Measurements from ENCODE around the gene FAM156A.
"Not testable (repeated sequence)": the region's sequence is repeated elsewhere in the genome, so short reads cannot be mapped to it uniquely, and the experiment has no call there.

The FAM156A gene

DNA sequence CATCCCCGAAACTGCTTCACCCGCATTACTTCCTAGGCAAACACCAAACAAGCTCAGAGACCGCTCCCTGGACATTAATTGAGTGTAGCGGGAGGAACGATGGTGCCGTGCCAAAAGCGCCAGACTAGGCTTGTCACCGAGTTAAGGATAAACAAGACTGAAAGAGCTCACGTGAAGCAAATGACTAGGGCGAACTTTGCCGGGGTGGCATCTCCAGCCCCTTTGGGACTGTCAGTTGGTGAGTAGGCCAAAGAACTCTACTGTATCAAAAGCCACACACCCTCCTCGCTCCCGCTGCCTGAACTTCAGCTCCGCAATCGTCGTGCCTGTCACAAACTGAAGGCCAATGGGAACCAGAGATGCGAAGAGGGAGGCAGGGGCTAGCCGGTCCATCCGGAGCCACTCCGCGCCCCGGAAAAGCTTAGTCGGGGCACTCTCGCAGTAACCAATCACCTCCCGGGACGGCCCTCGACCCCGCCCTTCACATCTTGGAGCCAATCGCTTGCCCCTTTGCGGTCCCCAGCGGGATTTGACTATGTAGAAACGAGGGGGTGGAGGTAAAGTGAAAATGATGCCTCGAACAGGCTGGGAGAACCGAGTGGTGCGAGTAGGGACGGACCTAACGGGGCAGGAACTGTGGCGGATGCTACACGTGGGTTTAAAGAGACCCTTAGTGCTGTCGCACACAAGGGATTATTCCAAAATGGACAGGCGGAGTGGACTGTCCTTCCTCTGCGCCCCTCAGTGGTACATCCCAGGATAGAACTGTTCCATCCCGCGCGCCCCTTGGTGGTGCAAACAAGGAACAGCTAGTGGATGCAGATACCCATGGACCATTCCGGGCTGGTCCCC lies 37.0 kb upstream of the FAM156A start:
- TF ChIP-seq POLR2AphosphoS5 (IDR thresholded peaks at IDR 0.05; ENCODE audit: borderline replicate concordance, low read depth, low read length) (peak; percentile 57), EZH2 (IDR thresholded peaks at IDR 0.05) (no peak), FOXP2 (optimal IDR thresholded peaks at IDR 0.05; ENCODE audit: control extremely low read depth, extremely low read length, insufficient read depth) (no peak)
- no peaks in the 10 kb centered on the region for H3K36me3 ChIP-seq (ENCODE audit: insufficient read depth, low read length)
- peak overlapping the region; percentile 89 for H3K4me3 ChIP-seq
- peak overlapping the region; percentile 85 for H3K9ac ChIP-seq (ENCODE audit: insufficient read length)
- DNase-seq (ENCODE audit: low read depth, low spot score), result peak; percentile 58
- H3K27ac ChIP-seq, result peak overlapping the region; percentile 90
- H3K9me3 ChIP-seq (ENCODE audit: low read depth, low read length), result no peaks in the 10 kb centered on the region

DNA sequence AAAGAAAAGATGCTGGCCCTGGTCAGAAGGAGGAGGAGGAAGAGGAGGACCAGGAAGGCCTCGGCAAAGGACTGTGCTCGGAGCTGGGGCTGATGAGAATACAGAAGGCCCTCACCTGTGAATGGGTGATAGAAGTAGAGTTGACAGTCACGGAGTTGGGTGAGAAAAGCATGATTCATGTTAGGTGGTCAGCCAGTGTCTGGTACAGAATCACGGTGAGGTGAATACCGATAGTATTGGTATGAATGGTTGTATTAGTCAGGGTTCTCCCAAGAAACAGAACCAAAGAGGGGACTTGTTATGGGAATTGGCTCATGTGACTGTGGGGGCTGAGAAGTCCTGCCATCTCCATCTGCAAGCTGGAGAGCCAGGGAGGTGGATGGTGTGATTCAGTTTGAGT lies 32.5 kb upstream of the FAM156A start:
- Histone ChIP-seq H3K36me3 (ENCODE audit: insufficient read depth, low read length) (no peaks in the 10 kb centered on the region), H3K27ac (no peak overlapping the region), H3K9ac (ENCODE audit: insufficient read length) (no peak overlapping the region), H3K4me3 (no peak overlapping the region), H3K9me3 (ENCODE audit: low read depth, low read length) (no peaks in the 10 kb centered on the region)
- TF ChIP-seq POLR2AphosphoS5 (IDR thresholded peaks at IDR 0.05; ENCODE audit: borderline replicate concordance, low read depth, low read length) (no peak), FOXP2 (optimal IDR thresholded peaks at IDR 0.05; ENCODE audit: control extremely low read depth, extremely low read length, insufficient read depth) (no peak), EZH2 (IDR thresholded peaks at IDR 0.05) (no peak)
- no peak for DNase-seq (ENCODE audit: low read depth, low spot score)

DNA sequence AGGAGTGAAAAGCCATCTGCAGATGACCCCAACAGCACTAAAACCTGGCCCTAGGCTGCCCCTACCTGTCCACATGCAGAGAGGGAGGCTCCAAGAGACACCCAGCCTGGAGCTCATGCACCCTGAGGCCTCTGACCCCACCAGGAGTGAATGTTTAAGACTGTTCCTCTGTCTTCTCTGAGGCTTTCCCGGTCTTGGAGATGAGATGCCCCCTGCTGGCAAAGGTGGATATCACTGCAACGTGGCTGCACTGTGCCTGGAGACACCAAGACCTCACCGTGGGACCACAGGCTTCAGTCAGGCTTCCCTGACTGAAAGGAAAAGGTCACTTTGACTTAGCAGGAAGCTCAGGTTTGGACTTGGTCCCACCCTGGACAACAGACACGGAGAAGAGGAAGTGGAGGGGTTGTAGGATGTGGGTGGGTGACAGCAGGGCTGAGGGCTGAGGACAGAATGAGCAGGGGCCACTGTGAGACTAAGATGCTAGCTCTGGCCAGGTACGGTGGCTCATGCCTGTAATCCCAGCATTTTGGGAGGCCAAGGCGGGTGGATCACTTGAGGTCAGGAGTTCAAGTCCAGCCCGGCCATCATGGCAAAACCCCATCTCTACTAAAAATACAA lies 31.8 kb upstream of the FAM156A start:
- H3K9ac ChIP-seq (ENCODE audit: insufficient read length); DNase-seq (ENCODE audit: low read depth, low spot score); H3K4me3 ChIP-seq; H3K36me3 ChIP-seq (ENCODE audit: insufficient read depth, low read length); H3K27ac ChIP-seq; H3K9me3 ChIP-seq (ENCODE audit: low read depth, low read length): not testable (repeated sequence)

- TF ChIP-seq EZH2 (IDR thresholded peaks at IDR 0.05) (no peak), POLR2AphosphoS5 (IDR thresholded peaks at IDR 0.05; ENCODE audit: borderline replicate concordance, low read depth, low read length) (no peak), FOXP2 (optimal IDR thresholded peaks at IDR 0.05; ENCODE audit: control extremely low read depth, extremely low read length, insufficient read depth) (no peak)
- Histone ChIP-seq H3K9ac (ENCODE audit: insufficient read length) (no peak overlapping the region), H3K27ac (no peak overlapping the region), H3K9me3 (ENCODE audit: low read depth, low read length) (no peaks in the 10 kb centered on the region), H3K36me3 (ENCODE audit: insufficient read depth, low read length) (no peaks in the 10 kb centered on the region), H3K4me3 (no peak overlapping the region)
- DNase-seq (ENCODE audit: low read depth, low spot score), result no peak
These were observed 30.9 kb upstream of the FAM156A start for GRCh38 chrX:52988985-52989917.

DNA sequence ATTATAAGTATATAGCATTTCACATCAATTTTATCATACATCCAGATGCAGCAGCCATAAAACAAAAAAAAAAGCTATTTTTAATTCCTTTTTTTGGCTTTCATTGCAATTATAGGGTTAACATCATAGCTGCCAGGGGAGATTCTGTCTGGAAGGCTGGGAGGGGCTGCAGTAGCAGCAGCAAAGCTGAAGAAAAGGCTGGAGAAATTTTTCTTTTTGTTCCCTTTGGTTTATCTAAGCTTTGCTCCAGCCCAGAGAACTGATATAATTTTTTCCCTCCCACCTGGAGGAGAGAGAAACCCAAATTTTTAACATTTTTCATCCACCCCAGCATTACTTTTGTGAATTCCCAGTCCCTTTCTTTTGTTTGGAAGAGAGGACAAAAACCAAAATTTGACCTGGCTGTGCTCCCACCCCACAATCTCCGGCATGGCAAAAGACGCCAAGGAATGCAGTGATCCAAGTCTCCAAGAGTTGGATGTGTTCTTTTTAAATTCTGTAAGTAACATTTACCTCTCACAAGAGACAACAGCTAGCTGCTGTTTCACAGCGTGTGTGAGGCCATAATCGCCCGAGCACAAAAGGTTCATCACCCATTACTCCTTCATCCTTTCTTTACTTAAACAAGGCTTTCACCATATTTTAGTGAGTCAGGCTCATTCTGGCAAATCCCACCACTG lies 25.1 kb upstream of the FAM156A start:
- Histone ChIP-seq H3K27ac (no peak overlapping the region), H3K4me3 (no peak overlapping the region), H3K9me3 (ENCODE audit: low read depth, low read length) (no peaks in the 10 kb centered on the region), H3K9ac (ENCODE audit: insufficient read length) (no peak overlapping the region), H3K36me3 (ENCODE audit: insufficient read depth, low read length) (no peaks in the 10 kb centered on the region)
- no peak for TF ChIP-seq POLR2AphosphoS5 (IDR thresholded peaks at IDR 0.05; ENCODE audit: borderline replicate concordance, low read depth, low read length)
- no peak for TF ChIP-seq EZH2 (IDR thresholded peaks at IDR 0.05)
- TF ChIP-seq FOXP2 (optimal IDR thresholded peaks at IDR 0.05; ENCODE audit: control extremely low read depth, extremely low read length, insufficient read depth), result no peak
- no peak for DNase-seq (ENCODE audit: low read depth, low spot score)

DNA sequence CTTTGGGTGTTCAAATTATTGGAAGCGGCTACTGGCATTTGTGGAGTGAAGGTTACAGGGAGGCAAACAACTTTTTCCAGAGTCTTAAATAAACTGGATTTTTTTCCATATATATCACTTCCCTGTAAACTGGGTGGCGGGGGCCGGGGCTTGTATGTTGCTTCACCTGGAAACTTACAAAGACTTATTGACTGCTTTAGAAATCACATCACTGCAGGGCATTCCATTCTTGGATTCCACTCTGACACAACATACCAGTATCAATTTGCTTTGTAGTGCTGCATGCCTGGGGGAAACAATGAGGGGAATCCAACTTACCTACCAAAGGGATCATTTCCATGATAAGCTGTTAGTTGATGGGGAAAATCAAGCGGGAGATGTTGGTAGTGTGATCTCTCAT lies 21.7 kb upstream of the FAM156A start:
- H3K27ac ChIP-seq, result no peak overlapping the region
- DNase-seq (ENCODE audit: low read depth, low spot score), result no peak
- no peaks in the 10 kb centered on the region for H3K36me3 ChIP-seq (ENCODE audit: insufficient read depth, low read length)
- no peak overlapping the region for H3K4me3 ChIP-seq
- TF ChIP-seq EZH2 (IDR thresholded peaks at IDR 0.05) (no peak), POLR2AphosphoS5 (IDR thresholded peaks at IDR 0.05; ENCODE audit: borderline replicate concordance, low read depth, low read length) (no peak), FOXP2 (optimal IDR thresholded peaks at IDR 0.05; ENCODE audit: control extremely low read depth, extremely low read length, insufficient read depth) (no peak)
- no peaks in the 10 kb centered on the region for H3K9me3 ChIP-seq (ENCODE audit: low read depth, low read length)
- no peak overlapping the region for H3K9ac ChIP-seq (ENCODE audit: insufficient read length)

- no peak overlapping the region for H3K9ac ChIP-seq (ENCODE audit: insufficient read length)
These were observed 21.2 kb upstream of the FAM156A start for GRCh38 chrX:52979568-52979967.

More at GRCh38 chrX:52979568-52979967, 21.2 kb upstream of the FAM156A start:
- DNase-seq (ENCODE audit: low read depth, low spot score), result no peak
- H3K36me3 ChIP-seq (ENCODE audit: insufficient read depth, low read length), result no peaks in the 10 kb centered on the region
- H3K27ac ChIP-seq, result no peak overlapping the region
- no peaks in the 10 kb centered on the region for H3K9me3 ChIP-seq (ENCODE audit: low read depth, low read length)
- no peak for TF ChIP-seq EZH2 (IDR thresholded peaks at IDR 0.05)
- no peak for TF ChIP-seq FOXP2 (optimal IDR thresholded peaks at IDR 0.05; ENCODE audit: control extremely low read depth, extremely low read length, insufficient read depth)
- no peak for TF ChIP-seq POLR2AphosphoS5 (IDR thresholded peaks at IDR 0.05; ENCODE audit: borderline replicate concordance, low read depth, low read length)
- no peak overlapping the region for H3K4me3 ChIP-seq

Measured in SK-N-MC (cell line).